ENCODE data around the gene RPS6KA5.

RPS6KA5 gene

DNA sequence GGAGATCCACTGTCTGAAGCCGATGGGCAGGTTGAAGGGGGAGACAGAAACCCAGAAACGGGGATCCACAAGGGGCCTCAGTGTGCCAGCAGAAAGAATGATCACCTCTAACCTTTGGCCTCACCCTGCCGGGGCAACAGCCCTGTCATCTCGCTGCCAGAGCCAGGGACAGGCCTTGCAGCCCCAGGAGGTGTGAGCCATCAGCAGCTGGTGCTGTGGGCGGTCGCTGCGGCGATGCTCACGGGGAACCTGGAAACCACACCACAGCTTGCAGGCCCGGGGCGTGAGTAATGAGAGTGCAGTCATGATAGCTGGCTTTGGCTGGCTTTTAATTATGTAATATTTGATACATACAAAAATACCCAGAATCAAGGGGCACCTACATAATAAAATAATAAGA is 239.5 kb downstream of the RPS6KA5 start:
- peak; percentile 24 to 71 for DNase-seq

DNA sequence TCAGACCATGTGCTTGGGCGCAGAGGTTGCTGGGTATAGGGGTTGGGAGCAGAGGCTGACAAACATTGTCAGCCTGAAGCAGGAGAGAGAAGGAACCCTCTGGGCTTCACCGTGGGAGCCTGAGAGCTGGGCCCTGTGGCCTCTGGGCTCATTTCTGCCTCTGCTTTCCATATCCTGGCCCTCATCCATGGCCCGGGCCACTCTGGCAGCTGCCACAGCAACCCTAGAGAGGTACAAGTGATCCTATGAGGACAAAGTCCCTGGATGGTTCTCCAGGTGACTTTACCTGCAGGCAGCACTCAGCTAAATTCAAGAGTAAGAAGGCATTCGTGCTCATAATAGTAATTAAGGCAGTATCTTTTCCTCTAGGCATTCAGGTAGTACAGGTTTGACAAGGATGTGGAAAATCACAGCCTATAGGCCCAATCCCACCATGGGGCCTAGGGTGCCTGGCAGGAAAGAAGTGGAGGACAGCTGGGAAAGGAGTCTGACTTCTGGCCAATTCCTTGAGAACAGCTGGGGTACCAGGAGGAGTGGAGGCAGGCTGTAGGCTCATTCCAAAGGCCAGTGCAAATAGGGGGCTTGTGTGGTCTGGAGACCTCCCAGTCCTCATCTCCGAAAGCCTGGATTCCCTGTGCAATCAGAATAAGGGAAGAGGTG is 240.6 kb downstream of the RPS6KA5 start:
- peak in 1 of 2 experiments; percentile 48 for DNase-seq

DNA sequence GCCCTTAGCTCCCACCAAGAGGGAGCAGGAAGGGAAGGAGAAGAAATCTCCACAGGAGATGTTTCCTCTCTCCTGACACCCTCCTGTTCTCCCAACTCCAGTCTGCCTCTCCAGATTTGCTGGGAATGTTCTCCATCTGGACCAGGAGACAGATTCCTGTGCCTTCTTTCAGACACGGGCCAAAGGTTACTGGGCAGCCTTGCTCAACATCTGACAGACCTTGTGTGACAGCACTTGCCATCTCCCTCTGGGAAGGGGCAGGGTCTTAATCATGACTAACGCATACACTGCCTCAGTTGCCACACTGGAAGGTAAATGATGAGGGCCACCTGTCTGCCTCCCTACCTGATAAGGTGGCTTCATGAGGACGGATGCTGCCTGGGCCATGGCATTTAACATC is 241.7 kb downstream of the RPS6KA5 start:
- DNase-seq = no peak

DNA sequence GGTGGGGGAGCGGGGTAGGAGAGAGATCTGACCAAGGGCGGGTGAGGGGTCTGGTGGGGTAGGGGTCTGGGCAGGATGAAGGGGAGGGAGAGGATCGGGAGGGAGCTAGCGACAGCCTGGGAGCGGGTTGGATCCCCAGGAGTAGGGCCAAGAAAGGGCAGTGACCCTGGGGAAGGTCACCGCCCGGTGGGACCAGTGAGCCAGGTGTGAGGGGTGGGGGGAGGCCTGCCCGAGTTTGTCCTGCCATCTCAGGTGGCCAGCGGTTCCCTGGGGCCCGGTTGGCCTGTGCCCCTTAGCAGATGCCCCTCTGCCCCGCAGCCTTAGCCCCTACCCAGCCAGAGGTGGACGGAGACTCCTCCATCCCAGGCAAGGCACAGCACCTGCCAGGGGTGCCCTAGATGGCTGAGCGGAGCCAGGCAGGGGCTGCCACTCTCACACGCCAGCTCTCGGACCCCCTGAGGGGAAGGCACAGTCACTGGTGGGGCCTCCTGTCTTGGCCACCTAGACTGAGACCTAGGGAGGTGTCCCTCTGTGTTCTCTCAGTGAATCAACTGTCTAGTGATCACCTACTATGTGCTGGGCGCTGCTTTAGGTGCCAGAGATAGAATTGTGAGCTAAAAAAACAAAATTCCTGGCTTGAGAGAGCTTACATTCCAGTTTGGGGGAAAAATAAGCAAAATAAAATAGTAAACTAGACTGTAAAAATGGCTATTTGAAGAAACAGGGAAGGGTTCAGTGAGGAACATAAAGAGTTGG is 243.6 kb downstream of the RPS6KA5 start:
- DNase-seq = no peak

DNA sequence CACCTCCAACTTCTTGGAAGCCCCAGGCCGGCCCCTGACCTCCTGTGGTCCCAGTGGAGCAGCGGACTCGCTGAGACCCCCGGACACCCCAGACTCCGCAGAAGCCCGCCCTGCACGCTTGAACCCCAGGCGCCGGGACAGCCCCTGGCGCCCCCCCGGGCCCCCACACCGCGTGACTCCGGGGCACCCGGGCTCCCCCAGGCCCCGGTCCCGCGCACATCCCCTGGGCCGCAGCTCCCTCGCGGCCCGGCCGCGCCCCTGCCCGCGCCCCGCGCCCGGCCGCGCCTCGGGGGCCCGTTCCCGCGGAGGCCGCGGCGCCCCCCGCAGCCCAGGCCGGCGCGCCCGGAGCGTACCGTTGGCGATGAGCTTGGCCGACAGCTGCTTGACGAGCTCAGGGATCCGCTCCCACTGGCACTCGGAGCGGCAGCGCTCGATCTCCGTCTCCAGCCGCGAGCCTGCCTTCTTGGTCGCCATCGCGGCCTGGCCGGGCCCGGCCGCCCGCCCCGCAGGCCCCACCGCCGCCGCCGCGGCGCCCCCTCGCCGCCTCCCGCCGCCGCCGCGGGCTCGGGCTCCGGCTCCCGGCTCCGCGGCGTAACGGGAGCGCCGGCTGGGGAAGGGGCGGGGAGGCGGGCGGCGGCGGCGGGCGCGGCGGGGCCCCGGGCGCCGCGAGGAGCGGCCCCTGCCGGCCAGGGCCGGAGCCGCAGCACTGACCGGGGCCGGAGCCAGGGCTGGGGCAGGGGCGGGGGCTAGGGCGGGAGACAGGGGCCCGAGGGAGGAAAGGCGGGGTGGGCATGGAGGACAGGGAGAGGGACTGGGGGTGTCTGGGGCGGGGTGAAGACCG is 244.4 kb downstream of the RPS6KA5 start, which contains the start of gene TTC7B:
Gene TTC7B (minus strand): TSS at position 609 of the 841 bp plus-strand sequence. CDS start 135 bp downstream, at position 474.
- DNase-seq = peak in 1 of 2 experiments; percentile 51

DNA sequence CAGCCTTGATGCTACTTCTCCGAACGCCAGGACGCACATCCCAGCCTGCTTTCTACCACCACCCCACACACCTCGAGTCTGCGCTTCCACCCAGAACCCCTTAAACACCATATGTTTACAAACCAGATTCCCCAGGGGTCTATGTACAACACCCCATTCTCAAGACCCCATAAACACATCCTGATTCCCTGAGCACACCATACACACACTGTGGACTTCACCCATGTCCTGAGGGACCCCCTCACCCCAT is 244.9 kb downstream of the RPS6KA5 start:
- DNase-seq = peak in 1 of 2 experiments; percentile 37

DNA sequence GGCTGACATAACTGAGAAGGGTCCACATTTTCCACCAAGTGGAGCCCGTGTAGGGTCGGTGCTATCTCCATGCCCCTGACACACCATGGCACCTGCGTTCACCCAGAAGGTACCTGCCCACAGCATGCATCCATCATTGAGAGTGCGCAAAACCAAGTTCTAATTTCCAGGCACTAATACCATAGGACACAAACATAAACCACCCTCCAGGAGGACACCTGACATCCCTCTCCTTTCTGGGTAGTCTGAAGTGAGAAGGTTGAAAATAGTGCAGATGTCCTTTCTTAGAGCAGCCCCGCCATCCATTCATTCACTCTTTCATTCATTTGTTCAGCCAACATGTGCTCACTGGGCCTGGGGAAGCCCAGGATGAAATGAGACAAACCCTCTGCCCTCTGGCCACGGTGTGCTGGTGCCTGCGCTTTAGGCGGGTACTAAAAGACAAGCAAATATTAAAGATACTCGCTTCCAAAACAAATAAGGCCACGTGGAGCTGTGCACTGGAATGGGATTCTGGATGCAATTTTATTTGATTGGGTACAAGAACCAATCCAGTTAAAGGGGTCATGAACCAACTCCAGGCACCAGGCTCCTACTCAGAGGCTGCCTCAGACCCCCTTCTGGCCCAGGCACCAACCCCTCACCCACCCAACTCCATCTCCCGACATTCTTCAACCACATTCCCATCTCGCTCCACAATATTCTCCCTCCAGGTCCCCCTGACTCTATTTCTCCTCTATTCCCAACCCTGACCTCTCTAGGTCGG is 245.5 kb downstream of the RPS6KA5 start:
- DNase-seq = peak in 1 of 2 experiments; percentile 25

DNA sequence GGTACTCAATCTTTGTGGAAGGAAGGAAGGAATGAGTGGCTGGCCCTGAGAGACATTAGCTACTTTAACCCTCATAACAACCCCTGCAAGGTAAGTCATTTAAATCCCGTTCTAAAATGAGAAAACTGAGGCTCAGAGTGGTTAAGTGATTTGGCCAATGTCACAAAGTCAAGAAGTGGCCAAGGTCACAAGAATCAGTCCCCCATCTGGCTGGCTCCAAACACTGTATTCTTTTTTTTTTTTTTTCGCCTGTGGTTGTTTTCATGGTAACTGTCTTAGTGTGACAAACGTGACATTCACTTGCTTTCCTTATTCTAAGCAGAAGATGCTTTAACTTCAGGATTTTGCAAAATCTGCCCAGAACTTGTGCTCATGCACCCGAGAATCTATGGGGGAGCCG is 247.0 kb downstream of the RPS6KA5 start:
- no peak for DNase-seq

DNA sequence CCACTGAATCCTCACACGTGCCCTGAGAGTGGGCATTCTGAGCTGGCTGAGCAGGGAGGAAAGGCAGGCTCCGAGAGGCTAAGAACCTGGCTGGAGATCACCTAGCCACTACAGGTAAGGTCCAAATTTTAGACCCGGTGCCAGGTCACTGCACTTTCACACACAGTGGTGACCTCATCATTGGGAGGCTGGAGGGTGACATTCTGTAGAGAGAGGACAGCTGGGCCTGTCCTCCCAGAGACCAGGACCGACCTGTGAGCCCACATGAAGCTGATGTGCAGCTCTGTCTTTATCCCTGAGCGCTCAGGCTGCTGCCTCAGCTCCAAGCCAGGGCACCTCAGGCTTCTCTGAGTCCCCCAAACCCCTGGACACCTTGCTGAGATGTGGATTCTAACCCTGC is 248.3 kb downstream of the RPS6KA5 start:
- DNase-seq = no peak

DNA sequence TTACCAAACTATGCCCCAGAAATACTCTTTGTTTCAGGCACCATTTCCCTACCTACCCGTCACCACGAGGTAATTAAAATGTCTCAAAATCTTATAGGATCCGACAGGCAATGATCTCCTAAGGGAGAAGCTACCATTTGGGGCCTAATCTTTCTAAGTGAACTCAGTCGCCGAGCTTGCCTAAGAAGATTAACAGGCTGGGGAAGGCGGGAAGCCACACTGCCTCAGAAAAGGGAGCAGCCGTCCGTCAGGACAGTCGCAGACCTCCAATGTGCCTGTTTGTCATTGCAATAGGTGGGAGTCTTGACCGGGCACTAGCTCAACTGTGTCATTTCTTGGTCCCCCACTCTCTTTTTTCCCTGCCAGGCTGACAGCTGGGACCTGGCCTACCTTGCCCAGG is 248.8 kb downstream of the RPS6KA5 start:
- DNase-seq = peak; percentile 92 to 94

DNA sequence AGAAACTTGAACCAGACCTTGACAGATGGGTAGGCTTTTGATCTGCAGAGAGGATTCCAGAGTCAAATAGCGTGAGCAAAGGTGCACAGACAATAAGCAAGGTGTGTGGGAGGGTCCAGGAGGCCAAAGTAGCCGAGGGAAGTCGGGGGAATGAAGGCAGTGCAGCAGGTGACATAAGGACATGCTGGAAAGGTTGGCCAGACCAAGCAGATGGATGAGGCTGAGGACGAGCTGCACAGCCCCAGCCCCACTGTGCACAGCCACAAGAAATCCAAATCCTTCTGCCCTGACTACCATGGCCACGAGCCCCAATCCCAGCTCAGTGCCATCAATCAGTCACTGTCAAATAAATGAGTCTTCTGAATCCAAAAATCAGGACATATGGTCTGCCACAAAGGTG is 249.6 kb downstream of the RPS6KA5 start:
- DNase-seq = peak; percentile 96 to 99

DNA sequence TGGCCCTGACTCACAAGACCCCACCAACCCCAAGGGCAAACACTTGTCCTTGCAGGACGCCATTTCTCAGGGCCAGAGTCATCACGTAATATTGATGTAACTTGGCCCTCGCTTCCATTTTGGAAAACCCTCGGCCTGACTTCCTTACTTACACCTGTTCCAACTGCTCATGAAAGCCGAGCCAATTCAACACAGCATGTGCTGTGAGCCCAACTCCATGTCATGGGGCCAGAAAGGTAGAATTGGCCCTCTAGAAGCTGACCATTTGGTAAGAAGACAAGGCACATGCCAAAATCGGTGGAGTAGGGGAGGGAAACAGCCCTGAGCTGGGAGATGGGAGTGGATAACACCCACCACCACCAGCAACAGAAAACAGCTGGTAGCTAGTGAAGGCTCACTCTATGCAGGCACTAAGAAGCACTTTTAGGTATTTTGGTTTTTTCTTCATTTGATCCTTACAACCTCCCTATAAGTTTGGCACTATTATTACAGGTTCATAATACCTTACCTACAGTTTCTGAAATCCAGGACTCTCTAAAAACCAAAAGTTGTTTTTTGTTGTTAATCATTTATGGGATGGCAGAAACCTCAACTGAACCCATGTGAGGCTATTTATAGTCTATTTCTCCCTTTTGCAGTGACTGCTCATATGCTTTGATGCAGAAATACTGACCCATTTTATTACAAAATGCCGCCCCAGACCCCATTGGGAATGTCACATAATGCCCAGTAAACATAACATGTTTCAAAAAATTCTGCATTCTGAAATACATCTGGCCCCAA is 250.7 kb downstream of the RPS6KA5 start:
- no peak for DNase-seq

DNA sequence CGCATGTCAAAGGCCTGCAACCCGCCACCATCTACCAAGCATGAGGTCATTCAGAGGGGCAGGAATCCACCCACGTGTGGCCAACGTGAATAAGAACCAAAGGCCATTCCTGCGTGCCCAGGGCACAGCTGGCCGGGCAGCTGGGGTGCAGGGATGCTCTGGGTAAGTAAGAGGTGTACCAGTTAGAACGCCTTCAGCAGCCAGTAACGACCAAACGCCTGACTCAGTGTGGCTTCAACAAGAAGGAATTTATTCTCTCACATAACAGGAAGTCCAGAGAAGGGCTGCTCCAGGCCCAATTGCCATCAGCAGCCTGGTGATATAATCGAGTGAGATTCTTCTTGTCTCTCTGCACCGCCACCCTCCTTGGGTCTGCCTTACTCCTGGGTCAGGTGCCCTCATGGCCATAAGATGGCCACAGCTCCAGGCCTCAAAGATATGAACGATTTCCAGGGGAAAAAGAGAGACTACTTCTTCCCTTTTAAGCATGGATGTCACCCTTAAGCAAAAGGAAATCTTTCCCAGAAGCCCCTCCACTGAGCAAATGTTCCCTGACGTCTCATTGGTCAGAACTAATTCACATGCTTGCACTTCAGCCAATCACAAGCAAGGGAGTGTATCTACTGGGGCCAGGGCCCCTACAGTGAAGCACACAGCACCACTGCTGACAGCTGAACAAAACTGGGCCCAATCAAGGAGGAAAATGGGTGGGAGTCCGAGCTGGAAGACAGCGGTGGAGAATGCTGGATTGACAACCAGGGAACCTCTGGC is 251.5 kb downstream of the RPS6KA5 start:
- DNase-seq = no peak

DNA sequence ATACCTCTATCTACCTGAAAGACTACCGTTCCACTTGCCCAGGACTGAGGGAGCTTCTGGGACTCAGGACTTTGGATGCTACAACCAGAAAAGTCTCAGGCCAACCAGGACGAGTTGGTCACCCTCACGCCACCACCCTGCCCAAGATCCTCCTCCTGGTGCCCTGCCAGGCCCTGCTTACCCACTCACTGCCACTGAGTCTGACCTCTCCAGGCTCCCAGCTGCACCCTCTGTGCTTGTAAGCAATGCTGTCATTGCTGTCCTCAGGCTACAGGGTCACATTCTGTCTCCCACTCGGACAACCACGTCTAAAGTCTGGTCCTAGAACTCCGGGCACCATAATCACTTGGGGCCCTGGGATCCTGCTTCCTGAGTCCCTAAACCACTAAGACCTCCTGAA is 253.4 kb downstream of the RPS6KA5 start:
- no peak for DNase-seq

DNA sequence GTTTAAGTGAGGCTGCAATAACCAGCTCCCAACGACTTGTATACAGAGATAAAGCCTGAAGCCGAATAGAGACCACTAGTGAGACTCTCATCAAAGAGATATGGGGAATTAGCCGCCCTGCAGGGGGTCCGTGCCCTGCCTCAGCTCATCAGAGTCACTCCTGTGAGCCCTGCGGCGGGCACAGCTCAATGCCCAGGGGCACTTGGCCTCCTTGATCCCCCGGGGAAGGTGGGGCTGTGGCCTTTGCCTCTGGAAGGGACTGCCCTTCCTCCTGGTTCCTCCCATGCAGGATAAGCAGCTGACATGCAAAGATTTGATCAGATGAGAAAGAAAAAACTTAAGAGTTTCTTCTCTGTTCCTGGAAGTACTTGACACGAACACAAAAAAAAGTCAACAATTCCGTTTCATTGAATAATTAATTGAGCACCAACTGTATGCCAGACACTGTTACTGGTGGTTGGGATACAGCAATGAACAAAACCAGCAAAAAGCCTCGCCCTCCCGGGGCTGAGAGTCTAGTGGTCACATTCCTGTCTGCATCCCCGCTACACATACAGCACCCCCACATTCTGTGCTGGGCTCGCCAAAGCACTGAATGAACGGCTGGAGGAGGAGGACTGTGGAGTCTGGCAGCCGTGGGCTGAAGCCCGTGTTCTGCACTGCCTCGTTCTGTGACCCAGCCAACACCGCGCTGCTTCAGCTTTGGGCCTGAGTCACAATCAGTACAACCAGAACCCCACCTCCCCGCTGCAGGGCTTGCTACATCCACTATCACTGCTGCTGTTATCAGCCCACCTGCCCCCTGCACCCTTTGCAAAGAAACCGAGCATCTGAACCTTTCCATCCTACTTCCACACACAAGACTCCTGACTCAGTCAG is 254.5 kb downstream of the RPS6KA5 start:
- no peak for DNase-seq

DNA sequence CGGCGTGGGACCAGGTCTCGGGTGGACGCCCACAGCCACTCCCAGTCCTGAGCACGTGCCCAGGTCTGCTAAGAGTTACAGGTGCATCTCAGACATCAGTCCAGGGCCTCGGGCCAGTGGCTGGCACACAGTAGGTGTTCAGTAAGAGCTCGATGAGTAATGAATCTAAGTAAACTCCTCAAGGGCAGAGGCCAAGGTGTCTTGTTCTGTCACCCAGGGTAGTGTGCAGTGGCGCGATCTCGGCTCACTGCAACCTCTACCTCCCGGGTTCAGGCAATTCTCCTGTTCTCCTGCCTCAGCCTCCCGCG is 255.4 kb downstream of the RPS6KA5 start:
- no peak for DNase-seq

DNA sequence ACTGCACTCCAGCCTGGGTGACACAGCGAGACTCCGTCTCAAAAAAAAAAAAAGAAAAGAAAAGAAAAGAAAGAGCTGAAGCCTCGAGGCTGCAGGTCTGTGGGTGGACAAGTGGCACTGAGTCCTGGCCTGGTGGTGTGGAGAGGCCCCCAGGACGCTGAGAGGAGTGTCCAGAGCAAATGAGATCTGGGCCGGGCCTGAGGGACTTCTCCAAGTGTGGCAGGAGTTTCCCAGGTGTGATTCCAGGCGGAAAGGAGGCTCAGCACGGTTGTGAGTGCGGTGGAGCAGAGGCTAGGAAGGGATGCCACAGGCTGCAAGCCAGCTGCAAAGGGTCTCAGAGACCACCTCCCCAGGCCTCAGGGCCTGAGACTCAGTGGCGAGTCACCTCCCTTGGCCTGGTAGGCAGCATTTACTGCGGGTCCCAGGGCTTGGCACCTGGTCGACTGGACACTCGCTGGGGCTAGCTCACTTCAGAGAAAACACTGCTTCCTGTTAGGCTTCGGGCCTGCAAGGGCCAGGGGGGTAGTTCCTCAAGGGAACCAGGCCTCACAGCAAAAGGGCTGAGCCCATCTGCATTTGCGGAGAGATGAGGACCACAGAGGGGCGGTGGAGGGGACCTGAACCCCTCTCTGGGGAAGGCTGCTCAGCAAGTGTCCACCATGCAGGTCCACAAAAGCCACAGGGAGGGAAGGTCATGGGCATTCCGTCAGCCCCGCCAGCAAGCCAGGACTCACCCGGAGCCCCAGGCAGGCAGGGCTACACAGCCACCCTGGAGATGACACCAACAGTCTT is 256.0 kb downstream of the RPS6KA5 start:
- no peak for DNase-seq

DNA sequence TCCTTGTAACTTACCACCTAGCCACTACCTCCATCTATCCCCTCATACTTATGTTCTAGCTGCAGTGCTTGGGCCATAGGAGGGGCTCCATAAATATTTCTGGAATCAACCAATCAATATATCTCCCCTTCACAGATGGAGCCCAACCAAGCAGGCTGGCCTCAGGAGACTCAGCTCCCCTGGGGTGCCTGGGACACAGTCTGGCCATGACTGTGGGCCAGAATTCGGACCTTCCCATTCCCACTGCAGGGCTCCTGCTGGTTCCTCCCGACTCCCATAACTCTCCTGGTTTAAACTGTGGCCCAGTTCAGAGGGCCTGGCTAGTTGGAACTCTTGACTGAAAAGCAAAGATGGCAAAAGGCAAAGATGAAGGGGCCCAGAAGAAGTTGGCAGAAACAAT is 257.2 kb downstream of the RPS6KA5 start:
- no peak for DNase-seq

DNA sequence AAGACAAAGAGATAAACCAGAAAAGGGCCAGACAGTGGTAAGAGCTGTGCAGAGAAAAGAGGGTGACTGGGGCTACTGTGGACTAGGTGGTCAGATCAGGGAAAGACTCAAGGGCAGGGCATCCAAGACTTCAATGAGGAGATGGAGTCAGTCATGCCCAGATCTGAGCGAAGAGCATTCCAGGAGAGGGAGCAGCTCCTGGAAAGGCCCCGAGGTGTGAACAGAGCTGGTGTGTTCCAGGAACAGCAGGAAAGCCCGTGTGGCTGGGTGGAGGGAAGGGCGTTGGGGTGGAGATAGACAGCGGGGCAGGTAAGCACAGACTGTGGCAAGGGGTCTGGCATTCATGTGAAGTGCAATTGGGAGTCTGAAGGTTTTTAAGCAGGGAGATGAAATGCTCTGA is 261.0 kb downstream of the RPS6KA5 start:
- DNase-seq = no peak

DNA sequence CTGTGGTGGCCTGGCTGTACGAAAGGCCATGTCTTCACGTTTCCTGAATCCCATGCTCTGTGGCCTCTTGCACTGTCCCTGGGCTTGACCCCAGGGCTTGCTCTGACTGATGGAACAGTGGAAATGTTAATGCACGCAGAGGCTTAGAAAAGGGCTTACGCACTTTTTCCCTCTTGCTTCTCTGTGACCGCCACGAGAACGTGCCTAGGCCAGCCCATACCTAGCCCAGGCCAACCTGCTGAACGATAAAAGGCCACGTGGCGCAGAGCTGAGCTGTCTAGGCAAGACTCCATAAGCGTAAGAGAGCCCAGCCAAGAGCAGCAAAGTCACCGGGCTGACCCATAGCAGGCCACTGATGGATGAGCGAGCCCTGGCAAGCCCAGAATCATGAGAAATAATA is 262.5 kb downstream of the RPS6KA5 start:
- no peak for DNase-seq

Data from NCI-H524 (cell line).